B cell (primary cell): Measurements from ENCODE around the gene OR2F1. TPM values are rescaled to one million over a fixed set of nuclear protein-coding genes. Genes with fewer than 3 reads are reported as not detected.

Source experiments
- ATAC-seq: fragments of 200-7000 bp; cut with Tn5 transposase; one replicate; pipeline ENCODE4 v1.10.0; 2021; ENCODE audit warnings: low read depth, mild to moderate bottlenecking, moderate number of reproducible peaks, moderate library complexity
- CTCF ChIA-PET: fragments of 350-600 bp; sonication (Branson Sonifier 250); formaldehyde crosslinking; loops from one replicate; lab custom pipeline; 2021; ENCODE audit warnings: antibody characterized with exemption, inconsistent platforms; lab: Charles Lee
- POLR2A ChIA-PET: fragments of 350-600 bp; sonication (Branson Sonifier 250); formaldehyde crosslinking; loops from one replicate; lab custom pipeline; 2021; ENCODE audit warnings: antibody characterized with exemption; lab: Charles Lee
- DNase-seq: peaks from one replicate; pipeline ENCODE4 v3.0.0; 2013
- H2AFZ ChIP-seq: 2 replicates; pipeline ENCODE4 v1.6.1; 2012; ENCODE audit warnings: mild to moderate bottlenecking, low read depth, low read length; ENCODE audit not compliant: insufficient read depth, poor library complexity, severe bottlenecking
- H3K27ac ChIP-seq, 2 donors: 1 replicate in 1 of 2; 2 replicates in 1 of 2; pipeline ENCODE4 v1.5.1; 2012 to 2013; ENCODE audit warnings: low read length in 2 of 2, mild to moderate bottlenecking in 2 of 2, moderate library complexity in 1 of 2
- H3K27me3 ChIP-seq, 4 experiments: fragments of 200-600 bp in 1 of 4; sonication (generic) in 1 of 4; replicated peaks in 1 of 4; 1 replicate in 2 of 4; 2 replicates in 2 of 4; pipeline versions ENCODE4 v1.6.1 to v1.7.0; 2013 to 2016; ENCODE audit warnings: low read length in 3 of 4, mild to moderate bottlenecking in 2 of 4, mixed read lengths in 1 of 4, moderate library complexity in 1 of 4; ENCODE audit not compliant: insufficient read depth in 4 of 4, control insufficient read depth in 3 of 4; ENCODE audit errors: control extremely low read depth in 1 of 4
- H3K36me3 ChIP-seq, 2 experiments: replicated peaks in 1 of 2; 1 replicate in 1 of 2; 2 replicates in 1 of 2; pipeline versions ENCODE4 v1.6.1 to v1.7.1; 2013; ENCODE audit warnings: low read length in 1 of 2; ENCODE audit not compliant: insufficient read depth in 2 of 2, control insufficient read depth in 1 of 2; ENCODE audit errors: control extremely low read depth in 1 of 2, extremely low read depth in 1 of 2
- H3K4me1 ChIP-seq, 2 donors: fragments of 200-600 bp in 1 of 2; sonication (generic) in 1 of 2; 1 replicate in 1 of 2; 2 replicates in 1 of 2; pipeline versions ENCODE4 v1.5.1 to v1.6.1; 2013 to 2017; ENCODE audit warnings: low read length in 2 of 2; ENCODE audit not compliant: control insufficient read depth in 2 of 2, insufficient read depth in 2 of 2
- H3K4me2 ChIP-seq: replicated peaks from 2 replicates; pipeline ENCODE3; 2012; ENCODE audit warnings: mild to moderate bottlenecking, low read depth, low read length; ENCODE audit not compliant: poor library complexity, severe bottlenecking
- H3K4me3 ChIP-seq, 5 experiments: fragments of 200-600 bp in 1 of 5; sonication (generic) in 1 of 5; 1 replicate in 3 of 5; 2 replicates in 2 of 5; pipeline versions ENCODE4 v1.5.1 to v1.7.0; 2011 to 2016; ENCODE audit warnings: low read length in 4 of 5, mild to moderate bottlenecking in 4 of 5, low read depth in 2 of 5, control low read depth in 1 of 5, moderate library complexity in 1 of 5; ENCODE audit not compliant: insufficient read depth in 1 of 5; ENCODE audit errors: control extremely low read depth in 1 of 5, extremely low read depth in 1 of 5
- H3K79me2 ChIP-seq: fragments of 200-600 bp; sonication (generic); one replicate; pipeline ENCODE4 v1.6.0; 2016; ENCODE audit warnings: low read length; ENCODE audit not compliant: control insufficient read depth, insufficient read depth
- H3K9ac ChIP-seq: fragments of 200-600 bp; sonication (generic); 2 replicates; pipeline ENCODE4 v1.6.1; 2017; ENCODE audit warnings: mild to moderate bottlenecking, low read length, moderate library complexity
- H3K9me3 ChIP-seq, 3 donors: one replicate each; pipeline versions ENCODE4 v1.6.1 to v1.7.1; 2013; ENCODE audit warnings: low read length in 2 of 3; ENCODE audit not compliant: control insufficient read depth in 2 of 3, insufficient read depth in 1 of 3; ENCODE audit errors: control extremely low read depth in 1 of 3
- H4K20me1 ChIP-seq: 2 replicates; pipeline ENCODE4 v1.6.0; 2012; ENCODE audit warnings: mild to moderate bottlenecking, low read length; ENCODE audit not compliant: insufficient read depth, control insufficient read depth, poor library complexity, severe bottlenecking
- H3K27ac Mint-ChIP-seq: one replicate; pipeline ENCODE4 v1.8.0; 2021; ENCODE audit warnings: mixed read lengths
- H3K27me3 Mint-ChIP-seq: one replicate; pipeline ENCODE4 v1.8.0; 2021; ENCODE audit warnings: mixed read lengths
- H3K4me1 Mint-ChIP-seq: one replicate; pipeline ENCODE4 v1.8.0; 2021; ENCODE audit warnings: mixed read lengths
- H3K4me3 Mint-ChIP-seq: one replicate; pipeline ENCODE4 v1.8.0; 2021; ENCODE audit warnings: mixed read lengths
- H3K9me3 Mint-ChIP-seq: one replicate; pipeline ENCODE4 v1.8.0; 2022; ENCODE audit warnings: mixed read lengths; ENCODE audit not compliant: insufficient read depth
- EZH2 ChIP-seq: IDR thresholded peaks from 2 replicates; pipeline ENCODE4 v1.6.1; 2012; ENCODE audit warnings: borderline replicate concordance, low read depth, mild to moderate bottlenecking, moderate library complexity, low read length; ENCODE audit not compliant: insufficient read depth, poor library complexity, severe bottlenecking
- WGBS: methylation state at CpG from one replicate; pipeline ENCODE4 v1.1.5; 2013; ENCODE audit warnings: missing lambda C conversion rate; ENCODE audit not compliant: insufficient coverage; 5-methylcytosine and 5-hydroxymethylcytosine counted together
- intact Hi-C: fragments of 100-400 bp; cut with micrococcal nuclease; formaldehyde crosslinking; loops from one replicate; pipeline ENCODE4 v1.10.0; 2022
- polyA plus RNA-seq: library from polyadenylated mRNA; depleted of rRNA; stranded (reverse); fragments of >200 nt; gene quantifications from 2 replicates; pipeline ENCODE4 v1.2.3, GENCODE V29; 2012
- total RNA-seq, 2 donors: library from RNA; stranded (reverse); fragments of 120-200 nt in 1 of 2; gene quantifications; 1 replicate in 1 of 2; 2 replicates in 1 of 2; pipeline versions ENCODE4 v1.2.3 to v1.2.4, GENCODE V29; 2013 to 2022
- TF ChIP-seq, protein P1 (sequence below): fragments of 200-600 bp; IDR thresholded peaks from one replicate; pipeline ENCODE4 v1.8.0; 2022; ENCODE audit warnings: antibody characterized with exemption, mild to moderate bottlenecking

OR2F1 gene
- total and polyA plus RNA-seq, 2 donors (not counting 1 experiment from before 2014, with no cell fraction given): not detected

GRCh38 chr7:143906151-143906550 lies 48.5 kb upstream of the OR2F1 start:
- DNase-seq: no peak
- no peak overlapping the region for H3K4me3 ChIP-seq
- no peak for TF ChIP-seq EZH2
- TF ChIP-seq, protein P1, sequence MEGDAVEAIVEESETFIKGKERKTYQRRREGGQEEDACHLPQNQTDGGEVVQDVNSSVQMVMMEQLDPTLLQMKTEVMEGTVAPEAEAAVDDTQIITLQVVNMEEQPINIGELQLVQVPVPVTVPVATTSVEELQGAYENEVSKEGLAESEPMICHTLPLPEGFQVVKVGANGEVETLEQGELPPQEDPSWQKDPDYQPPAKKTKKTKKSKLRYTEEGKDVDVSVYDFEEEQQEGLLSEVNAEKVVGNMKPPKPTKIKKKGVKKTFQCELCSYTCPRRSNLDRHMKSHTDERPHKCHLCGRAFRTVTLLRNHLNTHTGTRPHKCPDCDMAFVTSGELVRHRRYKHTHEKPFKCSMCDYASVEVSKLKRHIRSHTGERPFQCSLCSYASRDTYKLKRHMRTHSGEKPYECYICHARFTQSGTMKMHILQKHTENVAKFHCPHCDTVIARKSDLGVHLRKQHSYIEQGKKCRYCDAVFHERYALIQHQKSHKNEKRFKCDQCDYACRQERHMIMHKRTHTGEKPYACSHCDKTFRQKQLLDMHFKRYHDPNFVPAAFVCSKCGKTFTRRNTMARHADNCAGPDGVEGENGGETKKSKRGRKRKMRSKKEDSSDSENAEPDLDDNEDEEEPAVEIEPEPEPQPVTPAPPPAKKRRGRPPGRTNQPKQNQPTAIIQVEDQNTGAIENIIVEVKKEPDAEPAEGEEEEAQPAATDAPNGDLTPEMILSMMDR: no peak
- H3K4me2 ChIP-seq: no peak overlapping the region
- no peak overlapping the region for H3K9ac ChIP-seq
- POLR2A ChIA-PET: no interaction called here
- Mint-ChIP-seq H3K9me3 (no peaks in the 10 kb centered on the region), H3K27me3 (peaks cover 8% of the 10 kb centered on the region), H3K4me1 (peaks cover 9% of the 10 kb centered on the region), H3K27ac (no peak overlapping the region), H3K4me3 (no peak overlapping the region)
- ATAC-seq: no peak
- no peaks in the 10 kb centered on the region for H4K20me1 ChIP-seq
- CTCF ChIA-PET: no interaction called here
- no peaks in the 10 kb centered on the region for H3K9me3 ChIP-seq
- H3K4me1 ChIP-seq: peaks cover 3 to 6% of the 10 kb centered on the region in 2 donors
- intact Hi-C loops: no loop called here
- H2AFZ ChIP-seq: no peak overlapping the region
- no peaks in the 10 kb centered on the region for H3K27me3 ChIP-seq
- H3K36me3 ChIP-seq: no peaks in the 10 kb centered on the region
- 90% methylated on average over 7 of the region's 9 CpGs for WGBS
- peaks cover 4% of the 10 kb centered on the region for H3K79me2 ChIP-seq
- H3K27ac ChIP-seq: no peak overlapping the region

- H2AFZ ChIP-seq: no peak overlapping the region
- Mint-ChIP-seq H3K9me3 (no peaks in the 10 kb centered on the region), H3K27me3 (peaks cover 8% of the 10 kb centered on the region), H3K27ac (no peak overlapping the region), H3K4me1 (peaks cover 3% of the 10 kb centered on the region), H3K4me3 (no peak overlapping the region)
- H3K9me3 ChIP-seq: no peaks in the 10 kb centered on the region
- DNase-seq (no peak), ATAC-seq (no peak)
- H3K79me2 ChIP-seq: no peaks in the 10 kb centered on the region
- H3K27ac ChIP-seq: no peak overlapping the region
- ChIA-PET CTCF (no interaction called here), POLR2A (no interaction called here)
- no peaks in the 10 kb centered on the region for H3K36me3 ChIP-seq
- intact Hi-C loops: no loop called here
- no peak for TF ChIP-seq EZH2
- TF ChIP-seq, protein P1: no peak
- H4K20me1 ChIP-seq: no peaks in the 10 kb centered on the region
- H3K4me2 ChIP-seq: no peak overlapping the region
- H3K27me3 ChIP-seq: no peaks in the 10 kb centered on the region
- WGBS: 95% methylated on average over 5 of the region's 5 CpGs
- H3K9ac ChIP-seq: no peak overlapping the region
- peaks cover 0 to 3% of the 10 kb centered on the region in 2 donors for H3K4me1 ChIP-seq
- no peak overlapping the region for H3K4me3 ChIP-seq
These were observed 47.7 kb upstream of the OR2F1 start for GRCh38 chr7:143906895-143907294.
